ENCODE results near the gene LRP8. TPM values are rescaled to one million over a fixed set of nuclear protein-coding genes. Genes with fewer than 3 reads are reported as not detected.

Gene LRP8
- total RNA-seq, 1 donor from 2014 or later = 15.8 TPM

- H3K27ac Mint-ChIP-seq (ENCODE audit: unreplicated experiment) = no peak overlapping the region
- DNase-seq (ENCODE audit: low spot score) = no peak
- no peaks in the 10 kb centered on the region for H3K36me3 Mint-ChIP-seq (ENCODE audit: low read depth, unreplicated experiment)
- no peaks in the 10 kb centered on the region for H3K9me3 Mint-ChIP-seq (ENCODE audit: unreplicated experiment)
- TF ChIP-seq, protein P1, sequence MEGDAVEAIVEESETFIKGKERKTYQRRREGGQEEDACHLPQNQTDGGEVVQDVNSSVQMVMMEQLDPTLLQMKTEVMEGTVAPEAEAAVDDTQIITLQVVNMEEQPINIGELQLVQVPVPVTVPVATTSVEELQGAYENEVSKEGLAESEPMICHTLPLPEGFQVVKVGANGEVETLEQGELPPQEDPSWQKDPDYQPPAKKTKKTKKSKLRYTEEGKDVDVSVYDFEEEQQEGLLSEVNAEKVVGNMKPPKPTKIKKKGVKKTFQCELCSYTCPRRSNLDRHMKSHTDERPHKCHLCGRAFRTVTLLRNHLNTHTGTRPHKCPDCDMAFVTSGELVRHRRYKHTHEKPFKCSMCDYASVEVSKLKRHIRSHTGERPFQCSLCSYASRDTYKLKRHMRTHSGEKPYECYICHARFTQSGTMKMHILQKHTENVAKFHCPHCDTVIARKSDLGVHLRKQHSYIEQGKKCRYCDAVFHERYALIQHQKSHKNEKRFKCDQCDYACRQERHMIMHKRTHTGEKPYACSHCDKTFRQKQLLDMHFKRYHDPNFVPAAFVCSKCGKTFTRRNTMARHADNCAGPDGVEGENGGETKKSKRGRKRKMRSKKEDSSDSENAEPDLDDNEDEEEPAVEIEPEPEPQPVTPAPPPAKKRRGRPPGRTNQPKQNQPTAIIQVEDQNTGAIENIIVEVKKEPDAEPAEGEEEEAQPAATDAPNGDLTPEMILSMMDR (IDR thresholded peaks at IDR 0.05; ENCODE audit: unreplicated experiment) = no peak
- H3K4me3 Mint-ChIP-seq (ENCODE audit: unreplicated experiment) = no peak overlapping the region
- H3K27me3 Mint-ChIP-seq (ENCODE audit: unreplicated experiment) = peaks cover 2% of the 10 kb centered on the region
- no peaks in the 10 kb centered on the region for H3K4me1 Mint-ChIP-seq (ENCODE audit: unreplicated experiment)
These were observed 23.2 kb upstream of the LRP8 start for GRCh38 chr1:53350853-53351767.

DNA sequence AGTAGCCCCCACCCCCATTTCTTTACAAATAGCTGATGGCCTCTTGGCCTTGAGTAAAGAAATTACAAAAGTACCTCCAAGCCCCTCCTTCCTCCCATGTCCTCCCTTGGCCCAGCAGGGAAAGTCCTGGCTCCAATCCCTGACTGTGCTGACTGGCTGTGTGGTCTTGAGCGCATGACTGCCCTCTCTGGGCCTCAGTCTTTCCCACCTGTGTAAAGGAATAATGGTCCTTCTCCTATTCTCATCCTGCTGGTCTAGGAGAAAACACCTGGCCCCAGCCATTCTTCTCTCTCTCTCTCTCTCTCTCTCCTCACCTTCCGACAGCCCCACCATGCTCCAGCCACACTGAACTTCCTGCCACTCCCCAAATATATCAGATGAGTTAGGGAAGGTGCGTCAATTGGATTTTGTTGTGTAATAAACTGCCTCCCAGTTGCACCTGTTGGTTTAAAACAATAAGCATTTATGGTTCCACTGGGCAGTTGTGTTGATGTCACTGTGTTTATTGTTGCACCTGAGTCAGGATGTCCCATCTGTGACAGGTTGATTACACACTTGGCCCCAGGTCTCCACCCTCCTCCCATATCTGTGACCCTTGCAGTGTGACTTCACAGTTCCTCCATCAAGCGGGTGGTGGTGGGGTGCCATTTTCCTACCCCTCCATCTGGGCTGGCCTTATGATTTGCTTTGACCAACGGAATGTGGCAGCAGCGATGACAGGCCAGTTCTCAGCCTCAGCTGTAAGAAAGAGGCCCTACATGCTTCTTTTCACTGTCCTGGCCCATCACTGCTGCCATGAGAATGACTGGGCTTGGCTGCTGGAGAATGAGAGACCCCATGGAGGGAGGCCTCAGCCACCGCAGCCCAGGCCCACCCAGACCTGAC, 22.3 kb upstream of the LRP8 start:
- Mint-ChIP-seq H3K36me3 (ENCODE audit: low read depth, unreplicated experiment) (no peaks in the 10 kb centered on the region), H3K4me3 (ENCODE audit: unreplicated experiment) (no peak overlapping the region), H3K9me3 (ENCODE audit: unreplicated experiment) (no peaks in the 10 kb centered on the region), H3K27ac (ENCODE audit: unreplicated experiment) (no peak overlapping the region), H3K27me3 (ENCODE audit: unreplicated experiment) (peaks cover 2% of the 10 kb centered on the region), H3K4me1 (ENCODE audit: unreplicated experiment) (no peaks in the 10 kb centered on the region)
- TF ChIP-seq, protein P1 (IDR thresholded peaks at IDR 0.05; ENCODE audit: unreplicated experiment) = no peak
- DNase-seq (ENCODE audit: low spot score) = no peak

DNA sequence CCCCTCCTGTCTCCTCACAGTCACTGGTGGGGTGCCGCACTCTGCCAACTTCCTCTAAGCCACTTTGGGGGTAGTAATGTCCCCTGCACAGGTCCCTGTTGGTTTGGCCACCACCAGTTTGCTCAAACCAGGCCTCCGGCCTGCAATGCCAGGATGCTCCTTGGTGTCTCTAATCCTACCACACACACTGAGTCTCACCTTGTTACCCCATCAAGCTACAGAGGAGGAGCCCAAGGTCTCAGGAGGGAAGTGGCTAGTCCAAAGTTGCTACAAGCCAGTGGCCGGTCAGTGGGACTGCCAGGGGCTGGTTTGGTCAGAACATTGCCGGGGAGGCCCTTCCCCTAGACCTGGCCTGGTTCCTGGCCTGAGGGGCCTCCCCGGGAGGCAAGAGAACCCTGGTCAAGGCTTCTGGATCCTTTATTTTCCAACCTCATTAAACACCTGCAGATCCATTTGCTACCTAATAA, 21.5 kb upstream of the LRP8 start:
- Mint-ChIP-seq H3K4me3 (ENCODE audit: unreplicated experiment) (no peak overlapping the region), H3K4me1 (ENCODE audit: unreplicated experiment) (no peaks in the 10 kb centered on the region), H3K9me3 (ENCODE audit: unreplicated experiment) (no peaks in the 10 kb centered on the region), H3K27ac (ENCODE audit: unreplicated experiment) (no peak overlapping the region), H3K27me3 (ENCODE audit: unreplicated experiment) (peaks cover 2% of the 10 kb centered on the region), H3K36me3 (ENCODE audit: low read depth, unreplicated experiment) (no peaks in the 10 kb centered on the region)
- TF ChIP-seq, protein P1 (IDR thresholded peaks at IDR 0.05; ENCODE audit: unreplicated experiment) = no peak
- no peak for DNase-seq (ENCODE audit: low spot score)

GRCh38 chr1:53348486-53349368, 20.9 kb upstream of the LRP8 start:
- H3K4me3 Mint-ChIP-seq (ENCODE audit: unreplicated experiment) = no peak overlapping the region
- no peaks in the 10 kb centered on the region for H3K36me3 Mint-ChIP-seq (ENCODE audit: low read depth, unreplicated experiment)
- H3K27ac Mint-ChIP-seq (ENCODE audit: unreplicated experiment) = no peak overlapping the region
- peaks cover 2% of the 10 kb centered on the region for H3K27me3 Mint-ChIP-seq (ENCODE audit: unreplicated experiment)
- TF ChIP-seq, protein P1 (IDR thresholded peaks at IDR 0.05; ENCODE audit: unreplicated experiment) = no peak
- no peaks in the 10 kb centered on the region for H3K9me3 Mint-ChIP-seq (ENCODE audit: unreplicated experiment)
- no peaks in the 10 kb centered on the region for H3K4me1 Mint-ChIP-seq (ENCODE audit: unreplicated experiment)
- no peak for DNase-seq (ENCODE audit: low spot score)

Data from endothelial cell (in vitro differentiated cells).